Measurements from ENCODE around the gene BCOR.

BCOR gene

GRCh38 chrX:40097504-40098263 lies at the start of gene BCOR:
BCOR (minus strand) TSS chrX:40097958; CDS start chrX:40077929, 20,029 bp downstream.
- DNase-seq, result peak; percentile 63

- no peak for DNase-seq
Measured at GRCh38 chrX:40147126-40147952, 49.6 kb upstream of the BCOR start.

GRCh38 chrX:40146262-40147125 lies 48.7 kb upstream of the BCOR start:
- no peak for DNase-seq

GRCh38 chrX:40145923-40146261 lies 48.1 kb upstream of the BCOR start:
- no peak for DNase-seq

- DNase-seq, result no peak
Measured at GRCh38 chrX:40145001-40145922, 47.5 kb upstream of the BCOR start.

GRCh38 chrX:40144576-40144975 lies 46.8 kb upstream of the BCOR start:
- DNase-seq, result no peak

- DNase-seq, result no peak
Measured at GRCh38 chrX:40143987-40144386, 46.2 kb upstream of the BCOR start.

GRCh38 chrX:40143001-40143400 lies 45.2 kb upstream of the BCOR start:
- DNase-seq, result no peak

GRCh38 chrX:40142417-40142816 lies 44.7 kb upstream of the BCOR start:
- no peak for DNase-seq

GRCh38 chrX:40140706-40141499 lies 43.1 kb upstream of the BCOR start:
- DNase-seq, result no peak

GRCh38 chrX:40132751-40133150 lies 35.0 kb upstream of the BCOR start:
- DNase-seq, result no peak

GRCh38 chrX:40131654-40132337 lies 34.0 kb upstream of the BCOR start:
- DNase-seq, result no peak

GRCh38 chrX:40130207-40130606 lies 32.4 kb upstream of the BCOR start:
- no peak for DNase-seq

- no peak for DNase-seq
Measured at GRCh38 chrX:40127052-40127451, 29.3 kb upstream of the BCOR start.

- no peak for DNase-seq
Measured at GRCh38 chrX:40122487-40122886, 24.7 kb upstream of the BCOR start.

- no peak for DNase-seq
Measured at GRCh38 chrX:40121618-40122017, 23.9 kb upstream of the BCOR start.

- no peak for DNase-seq
Measured at GRCh38 chrX:40120838-40121580, 23.3 kb upstream of the BCOR start.

GRCh38 chrX:40117715-40118285 lies 20.0 kb upstream of the BCOR start:
- no peak for DNase-seq

GRCh38 chrX:40116925-40117324 lies 19.2 kb upstream of the BCOR start:
- no peak for DNase-seq

GRCh38 chrX:40112996-40113395 lies 15.2 kb upstream of the BCOR start:
- DNase-seq, result no peak

Measured in NCI-H1436 (cell line).